Measurements from ENCODE around the gene RASEF. TPM values are rescaled to one million over a fixed set of nuclear protein-coding genes. Genes with fewer than 3 reads are reported as not detected.

RASEF gene
- polyA plus RNA-seq, 2 of the 4 experiments (the other 2 are of a cell fraction): 5.1 to 8.8 TPM

- no peak for ATAC-seq
- DNase-seq (ENCODE audit: low read depth in 1 of 2, low spot score in 1 of 2): no peak
- no peaks in the 10 kb centered on the region for H3K9me3 ChIP-seq
- H3K4me3 ChIP-seq: no peak overlapping the region
- no peak for FAIRE-seq
- POLR2A ChIA-PET: no interaction called here
- no peak overlapping the region for H3K27ac ChIP-seq
- TF ChIP-seq KDM5A (IDR thresholded peaks at IDR 0.05) (no peak), NFE2L2 (conservative IDR thresholded peaks at IDR 0.05; ENCODE audit: low read length) (no peak), ZNF302 (CRISPR knock-in tag; IDR thresholded peaks at IDR 0.05) (no peak), CBX2 (IDR thresholded peaks at IDR 0.05; ENCODE audit: borderline replicate concordance, low read depth) (no peak), BCL3 (IDR thresholded peaks at IDR 0.05) (no peak), SMC3 (IDR thresholded peaks at IDR 0.05) (no peak), ZSCAN20 (CRISPR knock-in tag; IDR thresholded peaks at IDR 0.05) (no peak), RAD21 (conservative IDR thresholded peaks at IDR 0.05 in 1 of 2, IDR thresholded peaks at IDR 0.05 in 1 of 2) (no peak), MYC (IDR thresholded peaks at IDR 0.05; ENCODE audit: borderline replicate concordance, low read length) (no peak), MAZ (IDR thresholded peaks at IDR 0.05; ENCODE audit: borderline replicate concordance, low read depth, low read length) (no peak), CEBPB (IDR thresholded peaks at IDR 0.05) (no peak), POLR2AphosphoS2 (conservative IDR thresholded peaks at IDR 0.05; ENCODE audit: low read length) (no peak)
- TF ChIP-seq, protein P1, sequence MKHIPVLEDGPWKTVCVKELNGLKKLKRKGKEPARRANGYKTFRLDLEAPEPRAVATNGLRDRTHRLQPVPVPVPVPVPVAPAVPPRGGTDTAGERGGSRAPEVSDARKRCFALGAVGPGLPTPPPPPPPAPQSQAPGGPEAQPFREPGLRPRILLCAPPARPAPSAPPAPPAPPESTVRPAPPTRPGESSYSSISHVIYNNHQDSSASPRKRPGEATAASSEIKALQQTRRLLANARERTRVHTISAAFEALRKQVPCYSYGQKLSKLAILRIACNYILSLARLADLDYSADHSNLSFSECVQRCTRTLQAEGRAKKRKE (CRISPR knock-in tag; IDR thresholded peaks at IDR 0.05; ENCODE audit: low read depth): no peak
- TF ChIP-seq, protein P2, sequence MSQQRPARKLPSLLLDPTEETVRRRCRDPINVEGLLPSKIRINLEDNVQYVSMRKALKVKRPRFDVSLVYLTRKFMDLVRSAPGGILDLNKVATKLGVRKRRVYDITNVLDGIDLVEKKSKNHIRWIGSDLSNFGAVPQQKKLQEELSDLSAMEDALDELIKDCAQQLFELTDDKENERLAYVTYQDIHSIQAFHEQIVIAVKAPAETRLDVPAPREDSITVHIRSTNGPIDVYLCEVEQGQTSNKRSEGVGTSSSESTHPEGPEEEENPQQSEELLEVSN (IDR thresholded peaks at IDR 0.05; ENCODE audit: borderline replicate concordance, low read depth): no peak
- 79% methylated on average over 3 of the region's 3 CpGs for WGBS (ENCODE audit: missing lambda C conversion rate)
- H3K4me2 ChIP-seq: no peak overlapping the region
- peaks cover 42% of the 10 kb centered on the region for H3K4me1 ChIP-seq
- CTCF ChIA-PET: no interaction called here
These were observed 30.8 kb downstream of the RASEF start for GRCh38 chr9:83032065-83032625.

DNA sequence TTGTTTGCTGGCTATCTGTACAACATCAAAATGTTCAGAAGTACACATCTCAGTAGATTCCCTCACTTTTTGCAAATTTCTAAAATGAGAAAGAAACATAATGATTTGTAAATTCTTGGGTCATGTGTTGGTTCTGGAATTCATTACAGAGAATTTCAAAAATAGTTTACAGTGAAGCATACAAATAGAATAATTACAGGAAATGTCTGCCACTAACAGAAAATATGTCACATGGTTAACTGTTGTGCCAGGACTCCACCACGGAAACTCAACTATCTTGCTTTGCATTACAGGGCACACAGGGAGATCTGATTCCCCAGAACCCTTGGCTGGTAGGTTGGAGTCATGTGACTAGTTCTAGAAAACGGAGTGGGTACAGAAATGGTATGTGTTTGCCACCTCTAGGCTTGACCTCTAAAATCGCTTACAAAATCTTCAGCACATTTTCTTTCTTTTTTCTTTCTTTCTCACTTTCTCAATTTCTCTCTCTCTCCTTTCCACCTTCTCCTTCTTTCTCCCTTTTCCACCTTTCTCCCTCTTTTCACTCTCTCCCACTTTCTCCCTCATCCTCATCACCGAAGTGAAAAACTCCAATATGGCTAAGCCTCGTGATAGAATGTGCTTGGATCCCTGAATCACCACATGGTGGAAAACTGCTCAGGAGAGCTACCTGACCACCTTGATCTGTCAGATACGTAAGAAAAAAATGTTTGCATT, 32.4 kb downstream of the RASEF start:
- peak; percentile 25; the same call in 1 of the 2 replicates for TF ChIP-seq USF2 (IDR thresholded peaks at IDR 0.05)
- TF ChIP-seq, protein P3, sequence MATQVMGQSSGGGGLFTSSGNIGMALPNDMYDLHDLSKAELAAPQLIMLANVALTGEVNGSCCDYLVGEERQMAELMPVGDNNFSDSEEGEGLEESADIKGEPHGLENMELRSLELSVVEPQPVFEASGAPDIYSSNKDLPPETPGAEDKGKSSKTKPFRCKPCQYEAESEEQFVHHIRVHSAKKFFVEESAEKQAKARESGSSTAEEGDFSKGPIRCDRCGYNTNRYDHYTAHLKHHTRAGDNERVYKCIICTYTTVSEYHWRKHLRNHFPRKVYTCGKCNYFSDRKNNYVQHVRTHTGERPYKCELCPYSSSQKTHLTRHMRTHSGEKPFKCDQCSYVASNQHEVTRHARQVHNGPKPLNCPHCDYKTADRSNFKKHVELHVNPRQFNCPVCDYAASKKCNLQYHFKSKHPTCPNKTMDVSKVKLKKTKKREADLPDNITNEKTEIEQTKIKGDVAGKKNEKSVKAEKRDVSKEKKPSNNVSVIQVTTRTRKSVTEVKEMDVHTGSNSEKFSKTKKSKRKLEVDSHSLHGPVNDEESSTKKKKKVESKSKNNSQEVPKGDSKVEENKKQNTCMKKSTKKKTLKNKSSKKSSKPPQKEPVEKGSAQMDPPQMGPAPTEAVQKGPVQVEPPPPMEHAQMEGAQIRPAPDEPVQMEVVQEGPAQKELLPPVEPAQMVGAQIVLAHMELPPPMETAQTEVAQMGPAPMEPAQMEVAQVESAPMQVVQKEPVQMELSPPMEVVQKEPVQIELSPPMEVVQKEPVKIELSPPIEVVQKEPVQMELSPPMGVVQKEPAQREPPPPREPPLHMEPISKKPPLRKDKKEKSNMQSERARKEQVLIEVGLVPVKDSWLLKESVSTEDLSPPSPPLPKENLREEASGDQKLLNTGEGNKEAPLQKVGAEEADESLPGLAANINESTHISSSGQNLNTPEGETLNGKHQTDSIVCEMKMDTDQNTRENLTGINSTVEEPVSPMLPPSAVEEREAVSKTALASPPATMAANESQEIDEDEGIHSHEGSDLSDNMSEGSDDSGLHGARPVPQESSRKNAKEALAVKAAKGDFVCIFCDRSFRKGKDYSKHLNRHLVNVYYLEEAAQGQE (IDR thresholded peaks at IDR 0.05): no peak
- CTCF ChIA-PET: interaction anchor here (1.0 kb wide), 1 partner anchor 13 kb away, joined by 4 read pairs; no protein-coding TSS in a partner anchor
- Histone ChIP-seq H3K27ac (peak overlapping the region in 1 of 2 experiments; percentile 86; a peak in 2 of 6 replicates), H3K4me1 (peaks cover 57% of the 10 kb centered on the region), H3K4me2 (no peak overlapping the region), H3K9me3 (no peaks in the 10 kb centered on the region), H3K4me3 (no peak overlapping the region)
- ATAC-seq (no peak), DNase-seq (ENCODE audit: low read depth in 1 of 2, low spot score in 1 of 2) (no peak), FAIRE-seq (peak; percentile 23)
- POLR2A ChIA-PET: no interaction called here
- WGBS (ENCODE audit: missing lambda C conversion rate): 86% methylated on average over 6 of the region's 6 CpGs
